Right ventricle myocardium superior (tissue), 1 donor: ENCODE data around the gene MAGI3. TPM values are rescaled to one million over a fixed set of nuclear protein-coding genes. Genes with fewer than 3 reads are reported as not detected.
"Not testable (repeated sequence)": the region's sequence is repeated elsewhere in the genome, so short reads cannot be mapped to it uniquely, and the experiment has no call there.

ENCODE experiments used
- ATAC-seq: fragments of 200-7000 bp; cut with Tn5 transposase; one replicate; pipeline ENCODE4 v1.9.1; 2020; ENCODE audit warnings: mild to moderate bottlenecking; ENCODE audit not compliant: poor library complexity
- DNase-seq: peaks from one replicate; pipeline ENCODE4 v3.0.0-alpha.2; 2020
- intact Hi-C: fragments of 100-400 bp; cut with DNase I; formaldehyde crosslinking; loops from one replicate; pipeline ENCODE4 v1.11.2; 2022
- total RNA-seq: library from RNA; stranded (reverse); fragmentation: NEBNext Ultra II Directional; extraction: Animal tissue kit (Norgen Biotek cat#: 25700); gene quantifications from one replicate; pipeline ENCODE4 v1.2.1, GENCODE V29; 2021
- donor health status: DM: no; HTN: yes; CAD: no; lungs with severe emphysema.

Gene MAGI3
- total RNA-seq, 1 donor from 2014 or later, result 4.7 TPM

DNA sequence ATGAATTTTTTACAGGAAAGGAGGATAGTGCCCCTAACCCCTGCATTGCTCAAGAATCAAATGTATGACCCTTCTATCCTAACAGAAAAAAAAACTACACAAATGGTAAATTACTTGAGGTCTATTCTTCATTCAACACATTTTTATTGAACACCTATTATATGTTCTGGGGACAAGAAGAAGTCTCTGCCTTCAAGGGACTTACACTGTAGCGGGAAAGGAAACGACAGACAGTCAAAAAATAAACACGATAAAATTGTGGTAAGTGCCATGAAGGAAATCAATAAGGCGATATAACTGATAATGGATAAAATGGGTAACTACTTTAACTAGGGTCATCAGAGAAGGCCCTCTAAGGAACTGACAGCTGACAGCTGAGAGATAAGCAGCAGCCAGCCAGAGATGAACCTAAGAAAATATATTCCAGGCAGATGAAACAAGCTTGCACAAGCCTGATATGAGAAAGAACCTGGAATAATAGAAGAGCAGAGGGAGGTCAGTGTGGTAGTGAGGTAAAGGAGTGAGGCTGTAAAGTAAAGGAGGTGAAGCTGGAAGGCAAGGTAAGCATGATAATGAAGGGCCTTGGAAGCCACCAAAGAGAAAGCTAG, 302.6 kb downstream of the MAGI3 start:
- DNase-seq, result no peak
- intact Hi-C loops, result no loop called here
- no peak for ATAC-seq

DNA sequence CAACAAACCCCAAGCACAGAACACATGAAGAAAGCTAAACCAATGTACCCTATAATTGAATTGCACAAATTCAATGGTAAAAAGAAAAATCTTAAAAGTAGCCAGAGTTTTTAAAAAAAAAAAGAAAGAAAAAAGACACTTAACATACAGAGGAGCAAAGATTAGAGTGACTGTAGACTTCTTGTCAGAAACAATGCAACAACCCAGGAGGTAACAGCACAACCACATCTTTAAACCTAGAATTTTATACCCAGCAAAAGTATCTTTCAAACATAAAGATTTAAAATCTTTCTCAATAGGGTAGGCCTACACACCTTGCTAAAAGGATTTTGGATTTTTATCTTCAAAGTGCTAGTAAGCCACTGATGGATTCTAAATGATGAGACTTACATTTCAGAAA, 304.6 kb downstream of the MAGI3 start:
- intact Hi-C loops, result no loop called here
- ATAC-seq (no peak), DNase-seq (no peak)

DNA sequence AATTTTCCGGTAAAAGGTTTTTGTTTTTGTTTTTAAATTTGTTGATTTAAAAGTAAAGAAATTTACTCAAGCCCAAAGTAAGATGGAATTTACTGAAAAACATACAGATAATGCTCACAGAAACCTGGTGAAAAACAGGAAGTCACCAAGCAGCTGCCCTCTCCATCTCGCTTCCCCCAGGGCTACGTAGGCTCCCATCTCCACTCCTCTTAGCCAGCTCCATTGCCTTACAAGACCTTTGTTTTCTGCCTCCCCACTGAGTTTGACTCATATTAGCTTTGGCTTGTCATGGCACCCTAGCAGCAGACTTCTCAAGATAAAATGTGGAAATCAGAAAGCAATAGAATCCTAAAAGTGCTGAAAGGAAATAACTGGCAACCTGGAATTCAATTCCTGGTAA, 311.1 kb downstream of the MAGI3 start:
- no peak for DNase-seq
- intact Hi-C loops, result no loop called here
- ATAC-seq, result no peak

DNA sequence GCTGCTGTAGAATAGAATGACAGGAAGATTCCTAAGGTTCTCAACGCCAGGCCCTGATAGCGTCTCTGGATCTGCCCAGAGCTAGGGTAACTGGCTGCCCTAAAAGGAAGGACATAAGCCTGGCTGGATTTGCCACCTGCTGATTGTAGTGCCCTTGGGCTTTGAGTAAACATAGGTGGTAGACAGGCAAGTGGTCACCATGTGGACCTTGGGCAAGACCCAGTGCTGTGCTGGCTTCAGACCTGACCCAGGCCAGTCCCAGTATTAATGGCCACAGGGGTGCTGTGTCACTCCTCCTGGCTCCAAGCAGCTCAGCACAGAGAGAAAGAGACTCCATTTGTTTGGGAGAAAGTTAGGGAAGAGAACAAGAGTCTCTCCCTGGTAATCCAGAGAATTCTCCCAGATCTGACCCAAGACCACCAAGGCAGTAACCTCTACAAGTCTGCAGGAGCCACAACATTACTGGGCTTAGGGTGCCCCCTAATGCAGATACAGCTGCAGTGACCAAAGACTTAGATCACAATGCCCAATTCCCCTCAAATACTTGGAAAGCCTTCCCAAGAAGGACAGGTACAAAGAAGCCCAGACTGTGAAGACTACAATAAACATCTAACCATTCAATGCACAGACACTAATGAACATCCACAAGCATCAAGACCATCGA, 324.4 kb downstream of the MAGI3 start:
- DNase-seq (no peak), ATAC-seq (no peak)
- intact Hi-C loops, result no loop called here

DNA sequence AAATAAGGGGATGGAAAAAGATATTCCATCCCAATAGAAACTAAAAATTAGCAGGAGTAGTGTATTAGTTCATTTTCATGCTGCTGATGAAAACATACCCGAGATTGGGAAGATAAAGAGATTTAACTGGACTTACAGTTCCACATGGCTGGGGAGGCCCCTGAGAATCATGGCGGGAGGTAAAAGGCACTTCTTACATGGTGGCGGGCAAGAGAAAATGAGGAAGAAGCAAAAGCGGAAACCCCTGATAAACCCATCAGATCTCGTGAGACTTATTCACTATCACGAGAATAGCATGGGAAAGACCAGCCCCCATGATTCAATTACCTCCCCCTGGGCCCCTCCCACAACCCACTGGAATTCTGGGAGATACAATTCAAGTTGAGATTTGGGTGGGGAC, 327.2 kb downstream of the MAGI3 start:
- DNase-seq, intact Hi-C loops, ATAC-seq: not testable (repeated sequence)

DNA sequence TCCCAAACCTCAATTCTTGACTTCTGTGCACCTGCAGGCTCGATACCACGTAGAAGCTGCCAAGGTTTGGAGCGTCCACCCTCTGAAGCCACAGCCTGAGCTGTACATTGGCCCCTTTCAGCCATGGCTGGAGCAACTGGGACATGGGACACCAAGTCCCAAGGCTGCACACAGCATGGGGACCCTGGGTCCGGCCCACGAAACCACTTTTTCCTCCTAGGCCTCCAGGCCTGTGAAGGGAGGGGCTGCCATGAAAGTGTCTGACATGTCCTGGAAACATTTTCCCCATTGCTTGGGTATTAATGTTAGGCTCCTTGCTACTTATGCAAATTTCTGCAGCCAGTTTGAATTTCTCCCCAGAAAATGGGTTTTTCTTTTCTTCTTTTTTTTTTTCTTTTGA, 328.3 kb downstream of the MAGI3 start:
- DNase-seq, intact Hi-C loops, ATAC-seq: not testable (repeated sequence)

DNA sequence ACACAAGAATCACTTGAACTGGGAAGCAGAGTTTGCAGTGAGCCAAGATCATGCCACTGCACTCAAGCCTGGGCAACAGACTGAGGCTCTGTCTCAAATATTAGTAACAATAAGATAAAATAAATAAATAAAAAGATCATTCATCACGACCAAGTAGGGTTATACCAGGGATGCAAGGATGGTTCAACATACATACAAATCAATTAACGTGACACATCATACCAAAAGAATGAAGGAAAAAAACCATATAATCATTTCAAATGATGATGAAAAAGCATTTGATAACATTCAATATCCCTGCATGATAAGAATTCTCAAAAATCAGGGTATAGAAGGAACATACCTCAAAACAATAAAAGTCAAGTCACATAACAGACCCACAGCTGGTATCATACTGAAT, 330.7 kb downstream of the MAGI3 start:
- ATAC-seq (no peak), DNase-seq (no peak)
- intact Hi-C loops, result no loop called here

DNA sequence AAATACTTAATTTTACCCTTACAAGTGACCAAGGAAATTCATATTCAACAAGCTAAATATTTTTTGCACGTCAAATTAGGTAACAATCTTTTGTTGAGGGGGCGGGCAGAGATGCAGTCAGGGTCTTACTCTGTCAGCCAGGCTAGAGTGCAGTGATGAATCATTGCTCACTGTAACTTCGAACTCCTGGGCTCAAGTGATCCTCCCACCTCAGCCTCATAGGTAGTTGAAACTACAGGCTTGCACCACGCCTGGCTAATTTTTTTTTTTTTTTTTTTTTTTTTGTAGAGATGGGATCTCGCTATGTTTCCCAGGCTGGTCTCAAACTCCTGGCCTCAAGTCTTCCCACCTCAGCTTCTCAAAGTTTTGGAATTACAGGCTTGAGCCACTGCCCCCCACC, 342.5 kb downstream of the MAGI3 start:
- no peak for DNase-seq
- intact Hi-C loops, result no loop called here

DNA sequence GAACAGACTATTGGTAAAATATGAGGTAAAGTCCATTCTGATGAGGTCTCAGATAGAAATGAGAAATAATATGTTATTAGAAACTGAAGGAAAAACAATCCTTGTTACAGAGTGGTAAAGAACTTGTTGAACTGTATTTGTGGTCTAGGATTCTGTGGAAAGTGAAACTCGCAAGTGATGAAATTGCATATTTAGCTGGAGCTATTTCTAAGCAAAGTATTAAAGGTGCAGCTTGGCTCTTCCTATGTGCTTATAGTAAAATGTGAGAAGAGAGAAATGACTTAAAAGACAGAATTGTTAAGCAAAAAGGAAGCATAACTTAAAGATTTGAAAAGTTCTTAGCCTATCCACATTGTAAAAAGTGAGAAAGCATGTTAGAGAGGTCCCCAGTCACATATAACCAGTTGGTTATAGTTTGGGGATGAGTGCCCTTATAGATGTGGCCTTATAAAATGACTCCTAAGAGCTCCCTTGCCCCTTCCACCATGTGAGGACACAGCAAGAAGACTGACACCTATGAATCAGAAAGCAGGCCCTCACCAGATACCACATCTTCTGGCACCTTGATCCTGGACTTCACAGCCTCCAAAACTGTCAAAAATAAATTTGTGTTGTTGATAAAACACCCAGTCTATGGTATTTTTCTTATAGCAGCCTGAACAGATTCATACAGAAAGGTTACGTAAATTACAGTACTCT, 344.2 kb downstream of the MAGI3 start:
- DNase-seq (no peak), ATAC-seq (no peak)
- intact Hi-C loops, result no loop called here

More for the DNA sequence above, 342.5 kb downstream of the MAGI3 start:
- ATAC-seq, result no peak
